ENCODE data around the gene VEZF1.

- TF ChIP-seq POLR2A (IDR thresholded peaks at IDR 0.05; ENCODE audit: low read depth, low read length) = no peak
- TF ChIP-seq TAF1 (IDR thresholded peaks at IDR 0.05; ENCODE audit: low read depth, low read length) = no peak
- TF ChIP-seq POLR2AphosphoS5 (IDR thresholded peaks at IDR 0.05; ENCODE audit: low read depth, low read length) = no peak
- no peak for TF ChIP-seq SPI1 (IDR thresholded peaks at IDR 0.05; ENCODE audit: low read depth, low read length)
Observed at GRCh38 chr17:57982452-57983170, 5.4 kb downstream of the VEZF1 start.

Measured in GM12891 (cell line).